Endothelial cell of umbilical vein (primary cell): ENCODE data around the gene ACO2. TPM values are rescaled to one million over a fixed set of nuclear protein-coding genes. Genes with fewer than 3 reads are reported as not detected.

Experiments
- BruUV-seq: library from RNA; stranded (reverse); fragments of 400-500 nt; replicated peaks from 2 replicates; lab custom pipeline; 2021; lab: Mats Ljungman, UMichigan
- CTCF ChIA-PET: fragments of 300-600, 350-600 bp; sonication (Branson Sonifier 250); formaldehyde crosslinking; loops from one replicate; lab custom pipeline; 2021; ENCODE audit warnings: antibody characterized with exemption, inconsistent platforms; lab: Charles Lee
- POLR2A ChIA-PET: fragments of 300-600, 350-600 bp; sonication (Branson Sonifier 250); formaldehyde crosslinking; loops from one replicate; lab custom pipeline; 2021; ENCODE audit warnings: antibody characterized with exemption, inconsistent platforms; lab: Charles Lee
- DNase-seq: peaks from one replicate; pipeline ENCODE4 v3.0.0-alpha.2; 2011; ENCODE audit warnings: low read depth, low spot score
- FAIRE-seq: peaks from 2 replicates; lab custom pipeline; 2011; peaks lifted over from hg19 to GRCh38; lab: Jason Lieb, UNC
- H2AFZ ChIP-seq: 2 replicates; pipeline ENCODE4 v1.6.0; 2012; ENCODE audit warnings: low read depth, low read length, control low read depth, inconsistent platforms
- H3K27ac ChIP-seq: 2 replicates; pipeline ENCODE4 v1.5.1; 2011; ENCODE audit warnings: low read depth, mild to moderate bottlenecking, control low read depth, low read length, moderate library complexity; ENCODE audit not compliant: insufficient read depth
- H3K27me3 ChIP-seq, 2 experiments: 2 replicates each; pipeline versions ENCODE4 v1.6.0 to v1.6.1; 2011; ENCODE audit warnings: low read length in 2 of 2, mixed read lengths in 1 of 2; ENCODE audit not compliant: control insufficient read depth in 2 of 2, insufficient read depth in 2 of 2
- H3K36me3 ChIP-seq, 2 experiments: 2 replicates in 1 of 2; 3 replicates in 1 of 2; pipeline ENCODE4 v1.5.1; 2011; ENCODE audit warnings: low read length in 2 of 2, mild to moderate bottlenecking in 1 of 2, moderate library complexity in 1 of 2; ENCODE audit not compliant: control insufficient read depth in 2 of 2, insufficient read depth in 2 of 2; ENCODE audit errors: extremely low read depth in 1 of 2
- H3K4me1 ChIP-seq: 3 replicates; pipeline ENCODE4 v1.5.1; 2011; ENCODE audit warnings: mild to moderate bottlenecking, low read length; ENCODE audit not compliant: control insufficient read depth, insufficient read depth; ENCODE audit errors: extremely low read depth
- H3K4me2 ChIP-seq: 2 replicates; pipeline ENCODE4 v1.6.1; 2011; ENCODE audit warnings: low read length, control low read depth, mixed read lengths; ENCODE audit not compliant: insufficient read depth
- H3K4me3 ChIP-seq, 3 experiments: fragments of 200-600 bp in 1 of 3; sonication (generic), shearing (Covaris generic) in 1 of 3; replicated peaks in 1 of 3; 2 replicates each; pipeline ENCODE4 v1.5.1; 2011 to 2016; ENCODE audit warnings: control low read depth in 3 of 3, low read length in 3 of 3, mild to moderate bottlenecking in 2 of 3, inconsistent platforms in 1 of 3, low read depth in 1 of 3, moderate library complexity in 1 of 3; ENCODE audit not compliant: insufficient read depth in 1 of 3
- H3K79me2 ChIP-seq: 2 replicates; pipeline ENCODE4 v1.6.0; 2012; ENCODE audit warnings: low read length, inconsistent platforms; ENCODE audit not compliant: control insufficient read depth, insufficient read depth
- H3K9ac ChIP-seq: replicated peaks from 2 replicates; pipeline ENCODE3; 2011; ENCODE audit warnings: low read length, control low read depth; ENCODE audit not compliant: insufficient read depth; ENCODE audit errors: extremely low read depth
- H3K9me1 ChIP-seq: replicated peaks from 3 replicates; pipeline ENCODE4 v1.6.0; 2011; ENCODE audit warnings: mild to moderate bottlenecking, low read length; ENCODE audit not compliant: control insufficient read depth, insufficient read depth; ENCODE audit errors: extremely low read depth
- H3K9me3 ChIP-seq: replicated peaks from 2 replicates; pipeline ENCODE4 v1.5.1; 2012; ENCODE audit warnings: low read length, inconsistent platforms; ENCODE audit not compliant: control insufficient read depth, insufficient read depth
- H4K20me1 ChIP-seq: replicated peaks from 2 replicates; pipeline ENCODE3; 2011; ENCODE audit warnings: mild to moderate bottlenecking, low read length; ENCODE audit not compliant: control insufficient read depth, insufficient read depth; ENCODE audit errors: extremely low read depth
- CTCF ChIP-seq, 2 donors: IDR thresholded peaks; 1 replicate in 1 of 2; 2 replicates in 1 of 2; pipeline ENCODE4 v1.5.1; 2011; ENCODE audit warnings: low read length in 2 of 2, mild to moderate bottlenecking in 2 of 2, moderate library complexity in 2 of 2, control low read depth in 1 of 2, inconsistent platforms in 1 of 2, low read depth in 1 of 2; ENCODE audit not compliant: insufficient read depth in 1 of 2; ENCODE audit errors: extremely low read depth in 1 of 2
- EZH2 ChIP-seq: IDR thresholded peaks from 2 replicates; pipeline ENCODE4 v1.6.1; 2012; ENCODE audit warnings: borderline replicate concordance, low read depth, mild to moderate bottlenecking, moderate library complexity, low read length, inconsistent platforms; ENCODE audit not compliant: severe bottlenecking
- FOS ChIP-seq: IDR thresholded peaks from 2 replicates; pipeline ENCODE4 v1.6.1; 2011; ENCODE audit warnings: mild to moderate bottlenecking, low read length, moderate library complexity, borderline replicate concordance; ENCODE audit not compliant: insufficient read depth
- GATA2 ChIP-seq: IDR thresholded peaks from 2 replicates; pipeline ENCODE4 v1.7.0; 2011; ENCODE audit warnings: low read depth, mild to moderate bottlenecking, moderate library complexity, mixed read lengths, low read length; ENCODE audit not compliant: insufficient read length, insufficient read depth
- JUN ChIP-seq: IDR thresholded peaks from 2 replicates; pipeline ENCODE4 v1.6.1; 2011; ENCODE audit warnings: borderline replicate concordance, low read depth; ENCODE audit not compliant: insufficient read length, insufficient read depth
- MAX ChIP-seq: IDR thresholded peaks from 2 replicates; pipeline ENCODE4 v1.6.1; 2011; ENCODE audit not compliant: insufficient read depth, insufficient read length
- MYC ChIP-seq: IDR thresholded peaks from one replicate; pipeline ENCODE4 v1.6.1; 2011; ENCODE audit warnings: mild to moderate bottlenecking, low read depth, low read length
- POLR2A ChIP-seq: IDR thresholded peaks from 2 replicates; pipeline ENCODE4 v1.6.1; 2012; ENCODE audit warnings: low read depth, mild to moderate bottlenecking, control low read depth, low read length
- POLR2AphosphoS5 ChIP-seq: IDR thresholded peaks from 2 replicates; pipeline ENCODE4 v1.6.1; 2012; ENCODE audit warnings: low read depth, mild to moderate bottlenecking, control low read depth, low read length, moderate library complexity; ENCODE audit not compliant: insufficient read depth
- dilution Hi-C: fragments of 300-500 bp; cut with MboI; formaldehyde crosslinking; loops from one replicate; pipeline ENCODE4 v1.15.0; 2019; ENCODE audit warnings: low sequenced_read_pairs; ENCODE audit not compliant: extremely low pct_ligation_motif_present
- intact Hi-C: fragments of 100-400 bp; cut with micrococcal nuclease; formaldehyde crosslinking; loops from one replicate; pipeline ENCODE4 v1.10.0; 2022
- polyA plus RNA-seq, 4 experiments: library from polyadenylated mRNA; depleted of rRNA in 3 of 4; stranded (reverse) in 3 of 4; unstranded in 1 of 4; fragments of >200 nt; gene quantifications; 2 replicates each; pipeline versions ENCODE4 v1.2.1 to v1.2.3, GENCODE V29; 2011 to 2012; ENCODE audit warnings: missing spikeins in 1 of 4
- total RNA-seq: library from RNA; stranded (reverse); gene quantifications from 2 replicates; pipeline ENCODE4 v1.2.3, GENCODE V29; 2021

ACO2 gene
- total and polyA plus RNA-seq, 2 donors (not counting 3 experiments of a cell fraction or from before 2014, with no cell fraction given): 63.8 to 79.7 TPM

- FAIRE-seq: no peak
- H3K9me3 ChIP-seq: no peaks in the 10 kb centered on the region
- BruUV-seq: no TSS peak
- no peaks in the 10 kb centered on the region for H3K9me1 ChIP-seq
- dilution Hi-C loops (no loop called here), intact Hi-C loops (no loop called here)
- H3K9ac ChIP-seq: no peak overlapping the region
- no peak overlapping the region for H3K4me3 ChIP-seq
- TF ChIP-seq JUN: no peak
- no peak for TF ChIP-seq POLR2A
- no peaks in the 10 kb centered on the region for H3K79me2 ChIP-seq
- H4K20me1 ChIP-seq: no peaks in the 10 kb centered on the region
- ChIA-PET CTCF (no interaction called here), POLR2A (no interaction called here)
- DNase-seq: no peak
- no peak overlapping the region for H3K4me2 ChIP-seq
- H3K4me1 ChIP-seq: no peaks in the 10 kb centered on the region
- no peak overlapping the region for H3K27ac ChIP-seq
- H3K36me3 ChIP-seq: peaks cover 0 to 12% of the 10 kb centered on the region in 2 experiments
- H2AFZ ChIP-seq: no peak overlapping the region
- no peaks in the 10 kb centered on the region for H3K27me3 ChIP-seq
Measured at GRCh38 chr22:41429232-41429950, 39.5 kb upstream of the ACO2 start.

GRCh38 chr22:41429951-41430332, 39.0 kb upstream of the ACO2 start:
- FAIRE-seq (no peak), DNase-seq (no peak)
- Histone ChIP-seq H3K4me3 (no peak overlapping the region), H3K36me3 (peaks cover 0 to 17% of the 10 kb centered on the region in 2 experiments), H4K20me1 (no peaks in the 10 kb centered on the region), H3K9me1 (no peaks in the 10 kb centered on the region), H3K4me1 (no peaks in the 10 kb centered on the region), H3K9ac (no peak overlapping the region), H3K27ac (no peak overlapping the region), H2AFZ (no peak overlapping the region), H3K79me2 (peaks cover 5% of the 10 kb centered on the region), H3K4me2 (no peak overlapping the region), H3K27me3 (no peaks in the 10 kb centered on the region), H3K9me3 (no peaks in the 10 kb centered on the region)
- BruUV-seq: no TSS peak
- intact Hi-C loops (no loop called here), dilution Hi-C loops (no loop called here)
- ChIA-PET CTCF (no interaction called here), POLR2A (no interaction called here)
- no peak for TF ChIP-seq POLR2AphosphoS5
- TF ChIP-seq EZH2: no peak
- TF ChIP-seq FOS: no peak
- no peak for TF ChIP-seq GATA2
- no peak for TF ChIP-seq MAX
- no peak for TF ChIP-seq POLR2A
- no peak for TF ChIP-seq CTCF (IDR thresholded peaks at IDR 0.05; ENCODE audit: extremely low read depth in 1 of 2, insufficient read depth in 1 of 2, low read depth in 1 of 2, low read length in 2 of 2)
- no peak for TF ChIP-seq MYC
- TF ChIP-seq JUN: no peak
